Vagina (tissue), 2 donors: Measurements from ENCODE around the gene MTO1.
A peak's percentile ranks its signal among the peaks of the same experiment; 100 is the strongest.

ENCODE experiments used
- CTCF ChIP-seq, 3 experiments: fragments of 450-650 bp in 2 of 3; fragments of 200-600 bp in 1 of 3; sonication (generic) in 1 of 3; IDR thresholded peaks; one replicate each; pipeline ENCODE4 v1.5.1; 2017 to 2019; ENCODE audit warnings: antibody characterized with exemption in 3 of 3, mild to moderate bottlenecking in 2 of 3, moderate library complexity in 2 of 3
- POLR2A ChIP-seq, 2 donors: fragments of 450-650 bp; IDR thresholded peaks; one replicate each; pipeline ENCODE4 v1.6.1; 2017; ENCODE audit warnings: antibody characterized with exemption in 2 of 2, mild to moderate bottlenecking in 2 of 2, moderate library complexity in 2 of 2

GRCh38 chr6:73521351-73521985 lies 59.9 kb downstream of the MTO1 start:
- TF ChIP-seq CTCF (IDR thresholded peaks at IDR 0.05): no peak
- peak in 1 of 2 donors; percentile 54 for TF ChIP-seq POLR2A (IDR thresholded peaks at IDR 0.05)
